HEK293 (cell line): ENCODE data around the gene KIF9.

Experiments
- ZNF24 ChIP-seq: fragments of 450-650 bp; formaldehyde crosslinking; IDR thresholded peaks from 2 replicates; pipeline ENCODE4 v1.5.1; 2016; ENCODE audit warnings: missing biosample characterization, missing genetic modification characterization
- ZNF274 ChIP-seq, 2 experiments: fragments of 200-500 bp in 1 of 2; fragments of 450-650 bp in 1 of 2; sonication (Bioruptor generic) in 1 of 2; formaldehyde crosslinking in 1 of 2; IDR thresholded peaks; 2 replicates each; pipeline versions ENCODE4 v1.5.1 to v1.6.1; 2014 to 2016; ENCODE audit warnings: borderline replicate concordance in 1 of 2, inconsistent platforms in 1 of 2, low read length in 1 of 2, missing biosample characterization in 1 of 2, missing genetic modification characterization in 1 of 2
- TF ChIP-seq, protein P1 (sequence below): fragments of 450-650 bp; formaldehyde crosslinking; IDR thresholded peaks from 2 replicates; pipeline ENCODE4 v1.5.1; 2016; ENCODE audit warnings: missing biosample characterization, missing genetic modification characterization

DNA sequence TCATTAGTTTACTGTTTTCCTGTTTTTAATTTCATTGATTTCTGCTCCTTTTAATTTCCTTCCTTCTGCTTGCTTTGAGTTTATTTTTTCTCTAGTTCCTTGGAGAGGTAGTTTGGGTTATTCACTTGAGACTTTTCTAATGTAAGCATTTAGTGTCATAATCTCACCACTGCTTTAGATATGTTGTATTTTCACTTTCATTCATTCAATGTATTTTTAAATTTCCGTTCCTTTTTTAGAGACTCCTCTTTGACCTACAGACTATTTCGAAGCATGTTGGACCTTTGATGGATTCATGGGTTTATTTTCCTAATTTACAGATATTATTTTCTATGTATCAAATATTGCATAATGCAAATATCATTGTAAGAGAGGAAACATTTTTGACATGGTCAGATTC, 23.4 kb upstream of the KIF9 start:
- TF ChIP-seq, protein P1, sequence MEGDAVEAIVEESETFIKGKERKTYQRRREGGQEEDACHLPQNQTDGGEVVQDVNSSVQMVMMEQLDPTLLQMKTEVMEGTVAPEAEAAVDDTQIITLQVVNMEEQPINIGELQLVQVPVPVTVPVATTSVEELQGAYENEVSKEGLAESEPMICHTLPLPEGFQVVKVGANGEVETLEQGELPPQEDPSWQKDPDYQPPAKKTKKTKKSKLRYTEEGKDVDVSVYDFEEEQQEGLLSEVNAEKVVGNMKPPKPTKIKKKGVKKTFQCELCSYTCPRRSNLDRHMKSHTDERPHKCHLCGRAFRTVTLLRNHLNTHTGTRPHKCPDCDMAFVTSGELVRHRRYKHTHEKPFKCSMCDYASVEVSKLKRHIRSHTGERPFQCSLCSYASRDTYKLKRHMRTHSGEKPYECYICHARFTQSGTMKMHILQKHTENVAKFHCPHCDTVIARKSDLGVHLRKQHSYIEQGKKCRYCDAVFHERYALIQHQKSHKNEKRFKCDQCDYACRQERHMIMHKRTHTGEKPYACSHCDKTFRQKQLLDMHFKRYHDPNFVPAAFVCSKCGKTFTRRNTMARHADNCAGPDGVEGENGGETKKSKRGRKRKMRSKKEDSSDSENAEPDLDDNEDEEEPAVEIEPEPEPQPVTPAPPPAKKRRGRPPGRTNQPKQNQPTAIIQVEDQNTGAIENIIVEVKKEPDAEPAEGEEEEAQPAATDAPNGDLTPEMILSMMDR: no peak
- TF ChIP-seq ZNF24 (tag by site-specific recombination): no peak
- TF ChIP-seq ZNF274 (IDR thresholded peaks at IDR 0.05; ENCODE audit: low read length): no peak
- no peak for TF ChIP-seq ZNF274 (tag by site-specific recombination; IDR thresholded peaks at IDR 0.05; ENCODE audit: borderline replicate concordance)
